GM18499 (cell line): Measurements from ENCODE around the gene JPH2.
"Not testable (repeated sequence)": the region's sequence is repeated elsewhere in the genome, so short reads cannot be mapped to it uniquely, and the experiment has no call there.

Source experiments
- ATAC-seq: cut with Tn5 transposase; IDR thresholded peaks from one replicate; pipeline ENCODE4 v1.9.1; 2021; ENCODE audit warnings: moderate number of reproducible peaks; ENCODE audit not compliant: insufficient read depth, unreplicated experiment

JPH2 gene

GRCh38 chr20:44129911-44130718 is 56.9 kb downstream of the JPH2 start:
- no peak for ATAC-seq

DNA sequence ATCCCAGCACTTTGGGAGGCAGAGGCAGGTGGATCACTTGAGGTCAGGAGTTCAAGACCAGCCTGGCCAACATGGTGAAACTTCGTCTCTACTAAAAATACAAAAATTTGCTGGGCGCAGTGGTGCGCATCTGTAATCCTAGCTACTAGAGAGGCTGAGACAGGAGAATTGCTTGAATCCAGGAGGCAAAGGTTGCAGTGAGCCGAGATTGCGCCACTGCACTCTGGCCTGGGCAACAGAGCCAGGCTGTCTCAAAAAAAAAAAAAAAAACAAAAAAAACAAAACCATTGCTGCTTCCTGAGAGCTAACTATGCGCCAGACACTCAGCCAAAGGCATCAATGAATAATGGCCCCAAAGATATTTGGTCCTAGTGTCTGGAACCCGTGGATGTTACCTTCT is 57.7 kb downstream of the JPH2 start:
- ATAC-seq = not testable (repeated sequence)

GRCh38 chr20:44126445-44126844 is 60.5 kb downstream of the JPH2 start:
- no peak for ATAC-seq

DNA sequence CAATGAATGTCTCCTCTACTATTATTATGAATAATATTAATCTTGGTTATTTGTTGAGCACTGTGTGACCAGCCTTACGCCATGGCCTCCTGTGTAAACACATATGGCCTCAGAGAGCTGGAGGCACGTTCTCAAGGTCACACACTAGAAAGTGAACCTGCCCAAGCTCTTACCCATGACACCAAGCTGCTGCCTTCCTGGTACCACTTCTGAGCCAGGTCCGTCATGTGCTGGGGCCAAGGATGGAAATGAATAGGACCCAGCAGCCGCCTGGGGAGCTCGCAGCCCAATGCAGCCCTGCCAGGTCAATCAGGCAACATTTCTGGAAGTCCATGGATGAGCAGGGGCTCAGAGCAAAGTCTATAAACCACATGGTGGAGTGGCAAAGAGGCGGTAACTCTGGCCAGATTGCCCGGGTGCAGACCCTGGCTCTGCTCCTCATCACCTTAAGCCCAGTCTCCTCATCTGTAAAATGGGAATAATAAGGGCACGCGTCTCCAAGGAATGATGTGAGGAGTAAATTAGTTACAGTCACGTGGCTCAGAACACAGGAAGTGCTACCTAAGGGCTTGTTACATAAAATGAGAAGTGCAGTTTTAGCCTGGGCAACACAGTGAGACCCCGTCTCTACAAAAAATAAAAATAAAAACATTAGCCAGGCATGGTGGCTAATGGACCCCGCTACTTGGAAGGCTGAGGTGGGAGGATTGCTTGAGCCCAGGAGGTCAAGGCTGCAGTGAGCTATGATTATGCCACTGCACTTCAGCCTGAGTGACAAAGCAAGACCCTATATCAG is 61.5 kb downstream of the JPH2 start:
- no peak for ATAC-seq

DNA sequence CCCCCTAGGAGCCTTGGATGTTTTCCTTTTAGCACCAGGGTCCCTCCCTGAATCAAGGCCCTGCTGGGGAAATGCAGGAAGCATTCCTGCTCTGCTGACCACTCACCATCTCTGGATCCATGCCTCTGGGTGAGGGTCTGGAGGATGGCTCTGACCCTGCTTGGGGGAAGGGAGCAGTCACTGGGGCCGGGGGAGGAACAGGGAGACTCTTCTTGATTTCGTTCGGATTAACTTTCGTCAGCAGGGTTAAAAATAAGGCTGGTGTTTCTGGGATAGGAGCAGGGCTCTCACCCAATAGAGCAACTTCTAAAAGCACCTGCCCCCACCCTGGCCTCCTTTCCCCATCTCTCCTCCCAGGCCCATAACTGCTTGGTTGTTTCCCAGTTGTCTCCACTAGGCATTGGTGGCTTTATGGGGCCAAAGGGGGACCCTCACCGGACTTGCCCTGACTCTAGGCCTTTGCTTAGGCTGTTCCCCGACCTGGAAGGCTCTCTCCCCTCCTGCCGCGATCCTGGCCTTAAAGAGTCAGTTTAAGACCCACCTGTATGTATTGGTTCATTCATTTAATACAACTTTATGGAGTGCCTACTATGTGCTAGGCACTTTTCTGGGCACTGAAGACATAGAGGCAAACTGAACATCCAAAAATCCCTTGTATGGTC is 63.0 kb downstream of the JPH2 start:
- no peak for ATAC-seq

- no peak for ATAC-seq
Measured at GRCh38 chr20:44123251-44123650, 63.7 kb downstream of the JPH2 start.

GRCh38 chr20:44120676-44121425 is 66.1 kb downstream of the JPH2 start:
- no peak for ATAC-seq

DNA sequence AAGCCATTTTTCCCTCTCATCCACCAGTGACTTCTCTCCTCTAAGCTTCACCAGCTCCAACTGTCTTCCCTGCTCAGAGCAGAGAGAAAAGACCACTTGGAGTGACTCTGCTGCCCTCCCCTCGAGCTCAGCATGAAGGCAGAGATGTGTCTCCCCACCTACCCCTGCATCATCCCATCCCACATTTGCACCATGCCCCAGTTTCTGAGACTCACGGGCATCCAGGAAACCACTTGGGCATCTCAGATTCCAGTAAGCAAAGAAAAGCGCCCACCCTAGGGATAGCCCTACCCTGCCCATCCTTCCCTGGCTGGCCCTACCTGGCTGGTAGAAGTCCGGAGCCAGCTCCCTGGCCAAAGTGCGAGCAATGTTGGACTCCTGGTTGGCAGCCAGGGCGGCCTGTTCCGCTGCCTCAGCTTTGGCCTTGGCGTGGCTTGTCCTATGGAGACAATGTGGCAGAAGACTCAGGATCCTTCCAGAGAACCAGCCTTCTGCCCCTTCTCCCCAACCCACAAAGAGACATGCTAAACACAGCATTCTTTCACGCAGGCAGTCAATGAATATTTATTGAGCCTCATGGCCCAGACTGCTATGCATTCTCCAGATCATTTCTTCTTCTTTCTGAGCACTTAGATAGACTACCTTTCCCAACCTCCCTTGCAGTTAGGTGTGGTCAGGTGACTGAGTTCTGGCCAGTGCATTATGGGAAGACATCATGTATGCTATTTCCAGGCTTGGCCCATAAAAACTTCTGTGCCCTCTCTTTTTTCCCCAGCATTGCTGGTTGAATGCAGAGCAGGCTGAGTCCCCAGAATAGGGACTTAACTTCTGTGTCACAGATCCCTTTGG is 68.6 kb downstream of the JPH2 start:
- ATAC-seq = no peak

- ATAC-seq = no peak
Measured at GRCh38 chr20:44117296-44118184, 69.4 kb downstream of the JPH2 start.

- ATAC-seq = no peak
Measured at GRCh38 chr20:44115762-44116644, 71.0 kb downstream of the JPH2 start.

DNA sequence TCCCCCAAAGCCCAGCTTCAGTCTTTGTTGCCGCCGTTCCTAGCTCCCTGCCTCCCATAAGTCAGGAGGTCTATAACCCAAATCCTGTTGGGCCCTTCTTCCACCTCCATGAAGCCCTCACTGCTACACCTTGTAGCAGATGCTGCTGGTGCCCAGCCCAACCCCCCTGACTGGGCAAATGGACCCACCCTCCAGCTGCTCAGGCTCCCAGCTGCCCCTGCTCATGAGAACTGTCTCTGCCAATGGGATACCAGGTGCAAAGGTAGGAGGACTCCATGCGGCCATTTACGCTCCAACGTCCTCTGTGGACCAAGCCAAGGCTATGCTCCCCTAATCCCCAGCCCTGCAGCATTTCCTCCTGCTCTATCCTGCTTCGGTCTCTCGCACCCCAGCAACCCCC is 71.8 kb downstream of the JPH2 start:
- ATAC-seq = no peak

DNA sequence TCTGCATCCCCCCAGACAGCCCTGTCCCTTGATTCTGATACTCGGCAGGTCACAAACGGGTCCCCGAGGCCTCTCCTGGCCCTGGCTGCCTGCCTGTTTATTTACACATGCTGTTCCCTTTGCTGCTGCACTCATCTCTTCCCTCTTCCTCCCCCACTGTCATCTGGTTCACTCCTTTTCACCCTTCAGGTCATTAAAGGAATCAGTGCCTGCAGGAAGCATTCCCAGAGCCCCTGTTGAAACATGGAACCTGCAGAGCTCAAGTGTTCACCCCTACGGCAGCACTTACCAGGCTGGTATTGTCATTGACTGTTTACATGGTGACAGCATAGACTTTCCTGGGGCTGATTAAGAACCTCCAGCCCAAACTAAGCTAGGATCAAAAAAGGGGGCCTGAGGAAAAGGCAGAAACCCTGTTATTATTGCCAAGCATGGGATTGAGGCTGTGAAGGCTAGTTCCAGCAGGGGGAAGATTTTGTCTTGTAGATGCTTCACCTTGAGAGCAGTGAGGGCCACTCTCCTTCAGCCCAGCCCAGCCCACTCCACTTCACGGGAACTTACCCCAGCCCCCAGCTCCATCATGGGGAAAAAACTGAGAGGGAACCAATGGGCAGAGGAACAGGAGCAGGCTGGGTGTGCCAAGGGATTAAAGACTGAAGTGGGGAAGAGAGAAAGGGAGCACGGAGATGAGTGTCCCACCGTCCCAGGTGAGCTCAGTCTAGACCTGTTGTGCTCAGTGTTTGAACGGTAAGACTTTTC is 73.2 kb downstream of the JPH2 start:
- no peak for ATAC-seq

GRCh38 chr20:44112889-44113617 is 73.9 kb downstream of the JPH2 start:
- no peak for ATAC-seq

DNA sequence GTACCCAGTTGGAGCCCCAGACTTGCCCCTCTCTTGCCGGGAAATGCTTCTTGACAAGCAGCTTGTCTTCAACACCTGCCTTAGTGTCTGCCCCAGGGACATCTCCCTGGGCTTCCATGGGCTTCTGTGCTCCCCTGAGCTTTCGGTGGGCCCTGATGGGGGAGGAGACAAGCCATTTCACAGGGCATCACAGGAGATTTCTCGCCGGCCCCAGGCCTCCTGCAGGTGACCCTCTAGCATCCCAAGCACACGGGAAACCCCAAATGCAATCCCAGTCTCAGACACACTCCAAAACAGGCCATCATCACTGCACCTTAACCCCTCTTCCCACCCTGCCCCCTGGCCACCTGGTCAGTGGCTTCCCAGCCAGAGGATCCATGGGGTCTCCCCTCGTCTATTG is 74.5 kb downstream of the JPH2 start:
- no peak for ATAC-seq

DNA sequence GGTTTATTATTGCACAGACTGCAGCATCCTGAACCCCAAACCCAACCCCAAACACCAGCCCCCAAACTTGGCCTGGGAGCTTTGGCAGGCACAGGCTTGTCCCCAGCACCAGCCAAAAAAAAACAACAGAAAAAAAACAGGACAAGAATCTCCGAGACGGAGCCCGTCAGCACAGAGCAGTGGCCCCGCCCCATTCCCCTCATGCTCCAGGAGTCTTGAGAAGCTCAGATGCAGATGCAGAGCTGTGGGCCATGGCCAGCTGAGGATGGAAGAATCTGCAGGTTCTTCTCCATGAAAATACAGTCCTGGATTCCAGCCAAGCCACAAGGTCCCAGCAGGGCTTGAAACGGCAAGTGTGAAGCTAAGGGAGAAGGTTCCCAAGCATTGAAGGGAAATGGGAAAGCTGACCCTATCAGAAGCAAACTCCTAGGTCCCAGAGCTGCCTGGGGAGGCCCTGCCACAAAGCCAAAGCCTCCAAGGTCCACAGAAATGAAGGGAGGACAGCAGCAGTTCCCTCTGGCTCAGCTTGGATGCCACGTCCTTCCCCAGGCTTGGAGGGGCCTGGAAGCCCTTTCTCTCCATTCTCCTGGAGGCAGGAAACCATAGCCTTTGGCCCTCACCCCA is 75.2 kb downstream of the JPH2 start:
- no peak for ATAC-seq
